HCT116 (cell line): ENCODE results near the gene DTX1. TPM values are rescaled to one million over a fixed set of nuclear protein-coding genes. Genes with fewer than 3 reads are reported as not detected.
A peak's percentile ranks its signal among the peaks of the same experiment; 100 is the strongest.

ENCODE experiments used
- ATAC-seq: fragments of 200-7000 bp; cut with Tn5 transposase; 2 replicates; pipeline ENCODE4 v1.9.1; 2020; ENCODE audit warnings: mild to moderate bottlenecking, moderate library complexity
- BruUV-seq: library from RNA; stranded (reverse); fragments of 400-500 nt; replicated peaks from 2 replicates; lab custom pipeline; 2021; lab: Mats Ljungman, UMichigan
- CTCF ChIA-PET: fragments of 300-600 bp; sonication (Branson Sonifier 250); formaldehyde crosslinking; loops from one replicate; lab custom pipeline; 2021; ENCODE audit warnings: antibody characterized with exemption; lab: Charles Lee
- POLR2A ChIA-PET: fragments of 300-600, 350-600 bp; sonication (Branson Sonifier 250); formaldehyde crosslinking; loops from one replicate; lab custom pipeline; 2021; ENCODE audit warnings: antibody characterized with exemption; lab: Charles Lee
- RAD21 ChIA-PET, 2 experiments: fragments of 300-600 bp; sonication (Branson Sonifier 250); formaldehyde crosslinking; loops; one replicate each; lab custom pipeline; 2023; ENCODE audit warnings: low total read pairs in 2 of 2; ENCODE audit not compliant: uncharacterized antibody in 2 of 2, unreplicated experiment in 2 of 2, low non-redundant PET in 1 of 2; lab: Charles Lee
- DNase-seq: peaks from one replicate; pipeline ENCODE4 v3.0.0-alpha.2; 2010; ENCODE audit warnings: low read depth, low spot score
- H2AFZ ChIP-seq: fragments of 200-600 bp; shearing (Covaris generic), sonication (generic); 2 replicates; pipeline ENCODE4 v1.6.1; 2017; ENCODE audit warnings: low read depth, mixed run types, mixed read lengths, antibody characterized with exemption, low read length; ENCODE audit not compliant: poor library complexity, severe bottlenecking
- H3K27ac ChIP-seq: 2 replicates; pipeline ENCODE4 v1.5.1; 2012; ENCODE audit warnings: low read depth, low read length
- H3K27me3 ChIP-seq: fragments of 200-600 bp; sonication (generic); 2 replicates; pipeline ENCODE4 v1.6.1; 2016; ENCODE audit warnings: mixed run types, low read length, mixed read lengths; ENCODE audit not compliant: insufficient read depth
- H3K36me3 ChIP-seq, 2 experiments: fragments of 200-500 bp in 1 of 2; fragments of 200-600 bp in 1 of 2; sonication (Bioruptor generic) in 1 of 2; sonication (generic) in 1 of 2; 2 replicates each; pipeline versions ENCODE4 v1.5.1 to v1.6.1; 2014 to 2016; ENCODE audit warnings: low read length in 2 of 2, inconsistent platforms in 1 of 2, mixed read lengths in 1 of 2, mixed run types in 1 of 2; ENCODE audit not compliant: insufficient read depth in 2 of 2, control insufficient read depth in 1 of 2
- H3K4me1 ChIP-seq, 2 experiments: fragments of 200-600 bp in 1 of 2; sonication (generic) in 1 of 2; 2 replicates each; pipeline versions ENCODE4 v1.5.1 to v1.6.1; 2012 to 2017; ENCODE audit warnings: low read length in 2 of 2, inconsistent platforms in 1 of 2, mild to moderate bottlenecking in 1 of 2, mixed read lengths in 1 of 2, mixed run types in 1 of 2, moderate library complexity in 1 of 2; ENCODE audit not compliant: insufficient read depth in 2 of 2, control insufficient read depth in 1 of 2
- H3K4me2 ChIP-seq: fragments of 200-600 bp; sonication (generic); 2 replicates; pipeline ENCODE4 v1.6.1; 2017; ENCODE audit warnings: mixed run types, low read length, mixed read lengths
- H3K4me3 ChIP-seq, 2 experiments: fragments of 200-600 bp in 1 of 2; sonication (generic) in 1 of 2; replicated peaks in 1 of 2; 2 replicates each; pipeline ENCODE4 v1.5.1; 2011 to 2016; ENCODE audit warnings: low read length in 2 of 2, control low read depth in 1 of 2, low read depth in 1 of 2, mild to moderate bottlenecking in 1 of 2, mixed read lengths in 1 of 2, mixed run types in 1 of 2
- H3K79me2 ChIP-seq: fragments of 200-600 bp; sonication (generic); 2 replicates; pipeline ENCODE4 v1.6.1; 2017; ENCODE audit warnings: mild to moderate bottlenecking, mixed run types, low read length, moderate library complexity, mixed read lengths; ENCODE audit not compliant: insufficient read depth
- H3K9ac ChIP-seq: fragments of 200-600 bp; sonication (generic); 2 replicates; pipeline ENCODE4 v1.6.1; 2016; ENCODE audit warnings: low read length, mixed read lengths
- H3K9me2 ChIP-seq: fragments of 200-600 bp; sonication (generic), shearing (Covaris generic); 2 replicates; pipeline ENCODE4 v1.6.1; 2017; ENCODE audit warnings: mixed run types, mild to moderate bottlenecking, moderate library complexity; ENCODE audit not compliant: insufficient read depth
- H3K9me3 ChIP-seq, 2 experiments: fragments of 200-500 bp in 1 of 2; fragments of 200-600 bp in 1 of 2; sonication (Bioruptor generic) in 1 of 2; sonication (generic) in 1 of 2; 2 replicates each; pipeline ENCODE4 v1.6.1; 2014 to 2017; ENCODE audit warnings: low read length in 2 of 2, mixed read lengths in 2 of 2, inconsistent platforms in 1 of 2, low read depth in 1 of 2, mild to moderate bottlenecking in 1 of 2, mixed run types in 1 of 2, moderate library complexity in 1 of 2; ENCODE audit not compliant: control insufficient read depth in 1 of 2, insufficient read depth in 1 of 2
- H4K20me1 ChIP-seq: fragments of 200-600 bp; sonication (generic), shearing (Covaris generic); 2 replicates; pipeline ENCODE4 v1.6.1; 2017; ENCODE audit warnings: mixed run types, mild to moderate bottlenecking, moderate library complexity; ENCODE audit not compliant: insufficient read depth
- CBX3 ChIP-seq: IDR thresholded peaks from 2 replicates; pipeline ENCODE4 v1.6.1; 2012; ENCODE audit warnings: low read depth
- CEBPB ChIP-seq: IDR thresholded peaks from 2 replicates; pipeline ENCODE4 v1.6.1; 2012; ENCODE audit warnings: low read depth
- EGR1 ChIP-seq: IDR thresholded peaks from 2 replicates; pipeline ENCODE4 v1.6.1; 2012; ENCODE audit warnings: low read depth
- ELF1 ChIP-seq: IDR thresholded peaks from 2 replicates; pipeline ENCODE4 v1.6.1; 2012; ENCODE audit warnings: low read depth, borderline replicate concordance
- EZH2 ChIP-seq: fragments of 200-600 bp; sonication (generic); IDR thresholded peaks from 2 replicates; pipeline ENCODE4 v1.6.1; 2017; ENCODE audit warnings: antibody characterized with exemption, mixed run types
- EZH2phosphoT487 ChIP-seq: fragments of 200-600 bp; IDR thresholded peaks from 2 replicates; pipeline ENCODE4 v1.6.1; 2018; ENCODE audit warnings: antibody characterized with exemption, borderline replicate concordance
- FOSL1 ChIP-seq: IDR thresholded peaks from 2 replicates; pipeline ENCODE4 v1.6.1; 2012; ENCODE audit warnings: low read depth
- POLR2A ChIP-seq: IDR thresholded peaks from 2 replicates; pipeline ENCODE4 v1.7.0; 2011; ENCODE audit warnings: borderline replicate concordance; ENCODE audit not compliant: insufficient read depth, insufficient read length; ENCODE audit errors: extremely low read depth
- POLR2AphosphoS5 ChIP-seq: IDR thresholded peaks from 2 replicates; pipeline ENCODE4 v1.6.1; 2011; ENCODE audit warnings: mild to moderate bottlenecking, low read depth, low read length, moderate library complexity
- RAD21 ChIP-seq: IDR thresholded peaks from 2 replicates; pipeline ENCODE4 v1.6.1; 2012; ENCODE audit warnings: low read depth, mild to moderate bottlenecking
- SIN3A ChIP-seq: IDR thresholded peaks from 2 replicates; pipeline ENCODE4 v1.6.1; 2012; ENCODE audit warnings: low read depth
- YY1 ChIP-seq: IDR thresholded peaks from 2 replicates; pipeline ENCODE4 v1.6.1; 2011; ENCODE audit warnings: low read length, low read depth, moderate library complexity, mild to moderate bottlenecking; ENCODE audit not compliant: insufficient replicate concordance; ENCODE audit errors: extremely low read depth
- ZFX ChIP-seq: fragments of 450-650 bp; IDR thresholded peaks from 2 replicates; pipeline ENCODE4 v1.6.1; 2017
- ZNF274 ChIP-seq: fragments of 200-500 bp; sonication (Bioruptor generic); IDR thresholded peaks from 2 replicates; pipeline ENCODE4 v1.6.1; 2014; ENCODE audit warnings: mild to moderate bottlenecking, low read depth, low read length, inconsistent platforms
- intact Hi-C: fragments of 100-400 bp; cut with micrococcal nuclease; formaldehyde crosslinking; loops from 2 replicates; pipeline ENCODE4 v1.10.0; 2022
- total RNA-seq: library from RNA; stranded (reverse); gene quantifications from one replicate; pipeline ENCODE4 v1.2.1, GENCODE V29; 2021; ENCODE audit not compliant: unreplicated experiment
- TF ChIP-seq, protein P1 (sequence below), 3 experiments: fragments of 200-600 bp in 1 of 3; sonication (generic) in 1 of 3; IDR thresholded peaks in 2 of 3; conservative IDR thresholded peaks in 1 of 3; 2 replicates each; pipeline ENCODE4 v1.5.1; 2012 to 2017; ENCODE audit warnings: low read depth in 2 of 3, low read length in 2 of 3, antibody characterized with exemption in 1 of 3, borderline replicate concordance in 1 of 3, control low read depth in 1 of 3, mild to moderate bottlenecking in 1 of 3, mixed read lengths in 1 of 3, mixed run types in 1 of 3, moderate library complexity in 1 of 3; ENCODE audit not compliant: insufficient read depth in 1 of 3
- TF ChIP-seq, protein P2 (sequence below): IDR thresholded peaks from 2 replicates; pipeline ENCODE4 v1.6.1; 2011; ENCODE audit warnings: mild to moderate bottlenecking, low read length, moderate library complexity; ENCODE audit not compliant: insufficient replicate concordance; ENCODE audit errors: extremely low read depth
- TF ChIP-seq, protein P3 (sequence below): IDR thresholded peaks from 2 replicates; pipeline ENCODE4 v1.6.1; 2012
- TF ChIP-seq, protein P4 (sequence below): IDR thresholded peaks from 2 replicates; pipeline ENCODE4 v1.6.1; 2012; ENCODE audit warnings: low read depth

The DTX1 gene
- total RNA-seq, 1 experiment from 2014 or later = not detected

DNA sequence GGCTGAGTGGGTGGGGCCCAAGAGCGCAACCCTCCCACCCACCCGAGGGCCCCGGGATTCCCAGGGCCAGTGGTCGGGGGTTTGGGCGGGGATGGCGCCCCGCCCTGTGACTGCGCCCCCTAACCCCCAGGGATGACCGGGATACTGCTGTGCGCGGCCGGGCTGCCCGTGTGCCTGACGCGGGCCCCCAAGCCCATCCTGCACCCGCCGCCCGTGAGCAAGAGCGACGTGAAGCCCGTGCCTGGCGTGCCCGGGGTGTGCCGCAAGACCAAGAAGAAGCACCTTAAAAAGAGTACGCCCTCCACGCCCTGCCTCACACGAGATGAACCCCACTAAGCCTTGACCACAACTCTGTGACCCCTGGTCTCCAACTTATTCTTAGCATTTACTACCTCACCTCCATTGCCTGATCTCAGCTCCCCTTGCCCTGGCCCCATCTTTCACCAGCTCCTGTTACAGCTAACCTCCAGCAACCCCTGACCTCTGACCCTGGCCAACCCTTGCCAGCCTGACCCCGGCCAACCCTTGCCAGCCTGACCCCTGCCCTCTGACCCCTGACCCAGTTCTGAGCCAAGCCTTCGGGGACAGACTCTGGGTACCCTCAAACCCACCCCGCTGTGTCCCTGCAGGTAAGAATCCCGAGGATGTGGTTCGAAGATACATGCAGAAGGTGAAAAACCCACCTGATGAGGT is 37.0 kb downstream of the DTX1 start:
- Histone ChIP-seq H3K79me2 (no peaks in the 10 kb centered on the region), H3K9me3 (no peaks in the 10 kb centered on the region), H3K9ac (no peak overlapping the region), H3K27me3 (no peaks in the 10 kb centered on the region; the same call in 1 of the 2 replicates), H3K9me2 (no peaks in the 10 kb centered on the region), H3K4me3 (no peak overlapping the region), H3K36me3 (no peaks in the 10 kb centered on the region), H2AFZ (no peak overlapping the region), H3K4me2 (no peak overlapping the region), H4K20me1 (no peaks in the 10 kb centered on the region), H3K27ac (no peak overlapping the region), H3K4me1 (peaks cover 3 to 13% of the 10 kb centered on the region in 2 experiments; a peak in 3 of 4 replicates)
- ChIA-PET RAD21 (no interaction called here), CTCF (no interaction called here), POLR2A (interaction anchor here (0.6 kb wide), 1 partner anchor 14 kb away, joined by 3 read pairs; no protein-coding TSS in a partner anchor)
- TF ChIP-seq, protein P1, sequence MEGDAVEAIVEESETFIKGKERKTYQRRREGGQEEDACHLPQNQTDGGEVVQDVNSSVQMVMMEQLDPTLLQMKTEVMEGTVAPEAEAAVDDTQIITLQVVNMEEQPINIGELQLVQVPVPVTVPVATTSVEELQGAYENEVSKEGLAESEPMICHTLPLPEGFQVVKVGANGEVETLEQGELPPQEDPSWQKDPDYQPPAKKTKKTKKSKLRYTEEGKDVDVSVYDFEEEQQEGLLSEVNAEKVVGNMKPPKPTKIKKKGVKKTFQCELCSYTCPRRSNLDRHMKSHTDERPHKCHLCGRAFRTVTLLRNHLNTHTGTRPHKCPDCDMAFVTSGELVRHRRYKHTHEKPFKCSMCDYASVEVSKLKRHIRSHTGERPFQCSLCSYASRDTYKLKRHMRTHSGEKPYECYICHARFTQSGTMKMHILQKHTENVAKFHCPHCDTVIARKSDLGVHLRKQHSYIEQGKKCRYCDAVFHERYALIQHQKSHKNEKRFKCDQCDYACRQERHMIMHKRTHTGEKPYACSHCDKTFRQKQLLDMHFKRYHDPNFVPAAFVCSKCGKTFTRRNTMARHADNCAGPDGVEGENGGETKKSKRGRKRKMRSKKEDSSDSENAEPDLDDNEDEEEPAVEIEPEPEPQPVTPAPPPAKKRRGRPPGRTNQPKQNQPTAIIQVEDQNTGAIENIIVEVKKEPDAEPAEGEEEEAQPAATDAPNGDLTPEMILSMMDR (IDR thresholded peaks at IDR 0.05 in 2 of 3, conservative IDR thresholded peaks at IDR 0.05 in 1 of 3; ENCODE audit: borderline replicate concordance in 1 of 3, insufficient read depth in 1 of 3, low read depth in 2 of 3, low read length in 2 of 3) = no peak
- TF ChIP-seq RAD21 = no peak
- no peak for TF ChIP-seq SIN3A
- no peak for TF ChIP-seq POLR2A
- no peak for TF ChIP-seq YY1
- no peak for TF ChIP-seq EZH2
- TF ChIP-seq EZH2phosphoT487 = no peak
- no peak for TF ChIP-seq CBX3
- no peak for TF ChIP-seq CEBPB
- TF ChIP-seq, protein P2, sequence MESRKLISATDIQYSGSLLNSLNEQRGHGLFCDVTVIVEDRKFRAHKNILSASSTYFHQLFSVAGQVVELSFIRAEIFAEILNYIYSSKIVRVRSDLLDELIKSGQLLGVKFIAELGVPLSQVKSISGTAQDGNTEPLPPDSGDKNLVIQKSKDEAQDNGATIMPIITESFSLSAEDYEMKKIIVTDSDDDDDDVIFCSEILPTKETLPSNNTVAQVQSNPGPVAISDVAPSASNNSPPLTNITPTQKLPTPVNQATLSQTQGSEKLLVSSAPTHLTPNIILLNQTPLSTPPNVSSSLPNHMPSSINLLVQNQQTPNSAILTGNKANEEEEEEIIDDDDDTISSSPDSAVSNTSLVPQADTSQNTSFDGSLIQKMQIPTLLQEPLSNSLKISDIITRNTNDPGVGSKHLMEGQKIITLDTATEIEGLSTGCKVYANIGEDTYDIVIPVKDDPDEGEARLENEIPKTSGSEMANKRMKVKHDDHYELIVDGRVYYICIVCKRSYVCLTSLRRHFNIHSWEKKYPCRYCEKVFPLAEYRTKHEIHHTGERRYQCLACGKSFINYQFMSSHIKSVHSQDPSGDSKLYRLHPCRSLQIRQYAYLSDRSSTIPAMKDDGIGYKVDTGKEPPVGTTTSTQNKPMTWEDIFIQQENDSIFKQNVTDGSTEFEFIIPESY = no peak
- TF ChIP-seq EGR1 = no peak
- TF ChIP-seq ZFX = no peak
- TF ChIP-seq, protein P3, sequence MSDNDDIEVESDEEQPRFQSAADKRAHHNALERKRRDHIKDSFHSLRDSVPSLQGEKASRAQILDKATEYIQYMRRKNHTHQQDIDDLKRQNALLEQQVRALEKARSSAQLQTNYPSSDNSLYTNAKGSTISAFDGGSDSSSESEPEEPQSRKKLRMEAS = no peak
- TF ChIP-seq, protein P4, sequence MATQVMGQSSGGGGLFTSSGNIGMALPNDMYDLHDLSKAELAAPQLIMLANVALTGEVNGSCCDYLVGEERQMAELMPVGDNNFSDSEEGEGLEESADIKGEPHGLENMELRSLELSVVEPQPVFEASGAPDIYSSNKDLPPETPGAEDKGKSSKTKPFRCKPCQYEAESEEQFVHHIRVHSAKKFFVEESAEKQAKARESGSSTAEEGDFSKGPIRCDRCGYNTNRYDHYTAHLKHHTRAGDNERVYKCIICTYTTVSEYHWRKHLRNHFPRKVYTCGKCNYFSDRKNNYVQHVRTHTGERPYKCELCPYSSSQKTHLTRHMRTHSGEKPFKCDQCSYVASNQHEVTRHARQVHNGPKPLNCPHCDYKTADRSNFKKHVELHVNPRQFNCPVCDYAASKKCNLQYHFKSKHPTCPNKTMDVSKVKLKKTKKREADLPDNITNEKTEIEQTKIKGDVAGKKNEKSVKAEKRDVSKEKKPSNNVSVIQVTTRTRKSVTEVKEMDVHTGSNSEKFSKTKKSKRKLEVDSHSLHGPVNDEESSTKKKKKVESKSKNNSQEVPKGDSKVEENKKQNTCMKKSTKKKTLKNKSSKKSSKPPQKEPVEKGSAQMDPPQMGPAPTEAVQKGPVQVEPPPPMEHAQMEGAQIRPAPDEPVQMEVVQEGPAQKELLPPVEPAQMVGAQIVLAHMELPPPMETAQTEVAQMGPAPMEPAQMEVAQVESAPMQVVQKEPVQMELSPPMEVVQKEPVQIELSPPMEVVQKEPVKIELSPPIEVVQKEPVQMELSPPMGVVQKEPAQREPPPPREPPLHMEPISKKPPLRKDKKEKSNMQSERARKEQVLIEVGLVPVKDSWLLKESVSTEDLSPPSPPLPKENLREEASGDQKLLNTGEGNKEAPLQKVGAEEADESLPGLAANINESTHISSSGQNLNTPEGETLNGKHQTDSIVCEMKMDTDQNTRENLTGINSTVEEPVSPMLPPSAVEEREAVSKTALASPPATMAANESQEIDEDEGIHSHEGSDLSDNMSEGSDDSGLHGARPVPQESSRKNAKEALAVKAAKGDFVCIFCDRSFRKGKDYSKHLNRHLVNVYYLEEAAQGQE = no peak
- TF ChIP-seq ELF1 = no peak
- no peak for TF ChIP-seq ZNF274
- no peak for TF ChIP-seq POLR2AphosphoS5
- TF ChIP-seq FOSL1 = no peak
- no TSS peak for BruUV-seq
- ATAC-seq = peak; percentile 5
- intact Hi-C loops = no loop called here
- no peak for DNase-seq
